Cerebellar nuclear complex (tissue), 1 donor: Measurements from ENCODE around the gene PLEKHA3.
"Not testable (repeated sequence)": the region's sequence is repeated elsewhere in the genome, so short reads cannot be mapped to it uniquely, and the experiment has no call there.

ENCODE experiments used
- DNase-seq, 2 experiments: peaks; one replicate each; lab custom pipeline; 2025; lab: John Stamatoyannopoulos, UW

PLEKHA3 gene

DNA sequence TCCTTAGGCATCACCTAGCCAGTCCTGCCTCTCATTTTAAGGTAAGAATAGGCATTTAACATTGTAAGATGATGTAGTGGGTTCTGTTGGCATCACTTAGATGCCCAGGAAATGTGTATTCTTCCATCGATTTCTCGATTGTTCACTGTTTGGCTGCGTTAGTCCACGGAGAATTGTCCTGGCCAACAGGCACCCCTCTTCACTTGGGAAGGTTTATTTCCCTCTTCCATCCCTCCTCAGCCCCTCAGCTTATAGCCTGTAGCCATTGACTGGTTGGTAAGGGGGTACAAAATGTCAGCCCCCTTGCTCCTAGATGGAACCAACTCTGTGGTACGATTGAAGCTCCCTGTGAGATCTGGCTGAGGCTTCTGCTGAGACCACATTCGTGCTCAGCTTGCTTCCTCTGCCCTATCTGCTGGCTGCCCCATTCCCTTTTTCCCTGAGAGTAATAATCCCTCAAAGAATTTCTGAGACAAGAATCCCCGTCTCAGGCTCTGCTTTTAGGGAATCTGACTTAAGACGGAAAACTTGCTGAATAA lies 43.4 kb downstream of the PLEKHA3 start:
- no peak for DNase-seq

DNA sequence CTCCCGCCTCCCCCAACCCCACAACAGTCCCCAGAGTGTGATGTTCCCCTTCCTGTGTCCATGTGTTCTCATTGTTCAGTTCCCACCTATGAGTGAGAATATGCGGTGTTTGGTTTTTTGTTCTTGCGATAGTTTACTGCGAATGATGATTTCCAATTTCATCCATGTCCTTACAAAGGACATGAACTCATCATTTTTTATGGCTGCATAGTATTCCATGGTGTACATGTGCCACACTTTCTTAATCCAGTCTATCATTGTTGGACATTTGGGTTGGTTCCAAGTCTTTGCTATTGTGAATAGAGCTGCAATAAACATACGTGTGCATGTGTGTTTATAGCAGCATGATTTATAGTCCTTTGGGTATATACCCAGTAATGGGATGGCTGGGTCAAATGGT lies 44.8 kb downstream of the PLEKHA3 start:
- not testable (repeated sequence) for DNase-seq

GRCh38 chr2:178525460-178525859 lies 45.2 kb downstream of the PLEKHA3 start:
- DNase-seq, result not testable (repeated sequence)

- no peak for DNase-seq
These were observed 46.0 kb downstream of the PLEKHA3 start for GRCh38 chr2:178526256-178526655.

DNA sequence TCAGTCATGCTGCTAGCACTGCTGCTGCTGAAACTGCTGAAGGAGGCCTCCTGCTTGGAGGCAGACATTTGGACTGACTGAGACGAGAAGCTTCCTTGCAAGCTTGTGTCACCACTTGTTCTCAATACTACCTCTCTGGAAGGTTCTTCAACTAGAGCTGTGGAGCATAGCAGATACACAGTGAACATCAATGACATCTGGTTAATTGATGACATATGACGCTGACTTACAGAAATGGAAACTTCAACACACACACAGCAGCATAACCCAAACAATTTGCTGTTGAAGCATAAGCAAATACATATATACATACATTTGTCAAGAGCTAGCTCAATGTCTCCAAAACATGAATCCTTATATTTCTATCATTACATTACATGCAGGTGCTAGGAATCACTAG lies 47.3 kb downstream of the PLEKHA3 start:
- no peak for DNase-seq

- no peak for DNase-seq
These were observed 48.4 kb downstream of the PLEKHA3 start for GRCh38 chr2:178528647-178529046.

GRCh38 chr2:178529194-178529593 lies 48.9 kb downstream of the PLEKHA3 start:
- DNase-seq, result no peak

DNA sequence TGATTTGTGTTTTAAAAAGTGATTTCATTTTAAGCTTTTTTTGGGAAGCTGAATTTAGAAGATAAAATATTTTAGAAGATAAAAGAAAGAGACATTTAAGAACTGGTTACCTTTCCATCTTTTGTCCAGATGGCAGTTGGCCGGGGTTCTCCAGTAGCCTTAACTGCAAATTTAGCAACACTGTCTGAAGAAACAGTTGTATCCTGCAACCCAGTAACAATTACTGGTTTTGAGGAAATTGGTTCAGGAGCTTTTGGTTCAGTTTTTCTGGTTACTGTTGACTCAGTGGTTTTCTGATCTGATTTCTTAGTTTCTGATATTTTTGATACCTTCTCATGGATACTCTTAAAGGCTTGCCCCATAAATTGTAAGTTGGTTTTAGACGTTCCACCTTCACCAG lies 49.9 kb downstream of the PLEKHA3 start:
- DNase-seq, result no peak

DNA sequence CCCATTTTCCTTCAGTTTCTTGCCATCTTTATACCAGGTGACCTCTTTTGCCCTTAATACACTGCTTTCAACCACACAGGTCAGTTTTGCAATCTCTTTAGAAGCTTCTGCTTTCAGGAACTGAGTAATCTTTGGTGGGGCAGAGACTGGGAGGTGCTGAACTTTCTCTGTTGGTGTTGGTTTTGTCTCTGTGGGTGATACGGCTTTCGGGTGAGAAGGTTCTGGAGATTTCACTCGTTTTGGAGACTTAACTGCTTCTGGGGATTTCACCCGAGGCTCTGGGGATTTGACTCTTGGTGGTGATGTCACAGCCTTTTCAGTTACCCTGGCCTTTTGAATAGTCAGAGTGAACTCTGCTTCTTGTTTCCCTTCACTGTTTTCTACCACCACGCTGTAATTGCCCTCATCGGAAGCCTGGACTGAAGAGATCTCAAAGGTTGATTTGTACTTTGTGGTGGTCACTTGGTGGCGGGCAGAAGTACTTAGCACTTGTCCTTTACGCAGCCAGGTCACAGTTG lies 50.4 kb downstream of the PLEKHA3 start:
- no peak for DNase-seq

DNA sequence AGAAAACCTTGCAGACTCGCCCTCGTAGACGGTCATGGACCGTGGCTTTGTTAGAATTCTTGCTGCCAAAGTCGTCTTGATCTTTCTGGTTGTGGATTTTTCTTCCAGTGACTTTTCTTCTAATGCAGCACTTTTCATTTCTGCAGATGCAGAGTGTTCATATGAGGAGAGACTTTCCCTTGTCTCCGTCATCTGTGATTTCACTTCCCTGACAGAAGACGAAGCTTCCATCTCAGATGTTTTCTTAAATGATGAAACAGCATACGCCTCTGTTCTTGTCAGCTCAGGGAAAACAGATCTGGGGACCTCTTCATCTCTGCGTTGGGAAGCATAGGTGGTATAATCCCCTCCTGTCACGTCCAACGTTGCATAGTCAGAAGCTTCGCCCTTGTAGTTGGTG lies 50.9 kb downstream of the PLEKHA3 start:
- DNase-seq, result no peak

GRCh38 chr2:178536037-178536436 lies 55.8 kb downstream of the PLEKHA3 start:
- DNase-seq, result no peak

DNA sequence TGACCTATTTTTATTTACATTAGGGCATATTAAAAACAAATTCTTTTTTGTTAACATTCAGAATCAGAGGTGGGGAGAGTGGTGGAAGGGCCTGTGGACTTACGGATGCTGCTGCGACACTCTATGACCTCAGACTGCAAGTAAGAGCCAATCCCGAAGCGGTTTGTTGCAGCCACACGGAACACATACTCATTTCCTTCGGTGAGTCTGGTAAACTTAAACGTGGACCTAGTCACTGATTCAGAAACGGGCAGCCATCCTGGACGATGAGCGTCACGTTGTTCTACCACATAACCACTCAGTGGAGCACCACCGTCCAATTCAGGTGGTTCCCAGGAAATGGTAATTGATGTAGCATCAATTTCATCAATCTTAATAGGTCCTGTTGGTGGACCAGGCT lies 61.9 kb downstream of the PLEKHA3 start:
- DNase-seq, result no peak

DNA sequence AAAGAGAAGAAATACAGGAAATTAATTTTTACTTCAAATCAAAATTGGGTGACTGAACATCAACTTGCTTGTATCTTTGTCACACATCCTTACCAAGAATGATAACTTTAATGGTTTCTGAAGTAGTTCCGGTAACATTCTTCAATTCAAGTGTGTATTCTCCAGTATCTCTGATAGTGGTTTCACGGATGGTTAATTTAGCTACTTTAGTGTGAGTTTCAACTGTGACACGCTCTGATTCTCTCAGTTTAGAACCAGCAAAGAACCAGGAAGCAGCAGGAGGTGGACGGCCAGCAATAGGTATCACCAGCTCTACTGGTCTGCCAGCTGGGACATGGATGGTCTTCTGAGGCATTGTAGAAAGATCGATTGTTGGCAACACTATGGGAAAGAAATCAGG lies 62.3 kb downstream of the PLEKHA3 start:
- no peak for DNase-seq

GRCh38 chr2:178550352-178550751 lies 70.1 kb downstream of the PLEKHA3 start:
- DNase-seq, result no peak

DNA sequence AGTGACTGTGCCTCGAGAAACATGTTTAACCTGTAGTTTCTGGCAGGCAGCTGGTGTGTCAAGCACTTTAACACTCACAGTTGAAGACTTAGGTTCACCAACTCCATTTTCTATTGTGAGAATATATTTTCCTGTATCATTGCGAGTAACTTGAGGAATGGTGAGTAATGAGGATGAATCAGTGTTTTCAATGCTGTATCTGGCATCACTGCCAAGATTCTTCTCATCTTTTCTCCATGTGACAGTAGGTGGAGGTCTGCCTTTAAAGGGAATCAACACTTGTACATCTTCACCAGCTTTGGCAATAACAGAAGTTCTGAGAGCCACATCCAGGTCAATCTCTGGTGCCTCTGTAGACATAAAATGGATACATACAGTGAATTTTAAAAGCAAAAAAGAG lies 72.8 kb downstream of the PLEKHA3 start:
- no peak for DNase-seq
